IMR-90 (cell line): ENCODE data around the gene NHSL2.

Experiments
- CTCF ChIP-seq: conservative IDR thresholded peaks from 2 replicates; pipeline ENCODE4 v1.5.1; 2012; ENCODE audit warnings: mild to moderate bottlenecking, low read depth, low read length, improper control_type of control experiment
- MAZ ChIP-seq: IDR thresholded peaks from 2 replicates; pipeline ENCODE4 v1.6.1; 2012; ENCODE audit warnings: low read depth, mild to moderate bottlenecking, low read length, improper control_type of control experiment, moderate library complexity, borderline replicate concordance
- RAD21 ChIP-seq: IDR thresholded peaks from 2 replicates; pipeline ENCODE4 v1.6.1; 2012; ENCODE audit warnings: low read length, improper control_type of control experiment

GRCh38 chrX:71895607-71896006 lies 15.0 kb upstream of the NHSL2 start:
- TF ChIP-seq CTCF (no peak), MAZ (no peak), RAD21 (no peak)
